Astrocyte (in vitro differentiated cells and primary cell): ENCODE measurements around the gene LMF1.

Experiments
- EZH2 ChIP-seq: IDR thresholded peaks from 2 replicates; pipeline ENCODE4 v1.6.1; 2012; ENCODE audit warnings: mild to moderate bottlenecking, low read length, inconsistent platforms; ENCODE audit not compliant: insufficient read depth
- TF ChIP-seq, protein P1 (sequence below): IDR thresholded peaks from 2 replicates; pipeline ENCODE4 v1.5.1; 2011; ENCODE audit warnings: low read depth, mild to moderate bottlenecking, inconsistent platforms, low read length, moderate library complexity; ENCODE audit not compliant: insufficient read depth

GRCh38 chr16:937311-937710 is 33.5 kb downstream of the LMF1 start:
- no peak for TF ChIP-seq EZH2
- TF ChIP-seq, protein P1, sequence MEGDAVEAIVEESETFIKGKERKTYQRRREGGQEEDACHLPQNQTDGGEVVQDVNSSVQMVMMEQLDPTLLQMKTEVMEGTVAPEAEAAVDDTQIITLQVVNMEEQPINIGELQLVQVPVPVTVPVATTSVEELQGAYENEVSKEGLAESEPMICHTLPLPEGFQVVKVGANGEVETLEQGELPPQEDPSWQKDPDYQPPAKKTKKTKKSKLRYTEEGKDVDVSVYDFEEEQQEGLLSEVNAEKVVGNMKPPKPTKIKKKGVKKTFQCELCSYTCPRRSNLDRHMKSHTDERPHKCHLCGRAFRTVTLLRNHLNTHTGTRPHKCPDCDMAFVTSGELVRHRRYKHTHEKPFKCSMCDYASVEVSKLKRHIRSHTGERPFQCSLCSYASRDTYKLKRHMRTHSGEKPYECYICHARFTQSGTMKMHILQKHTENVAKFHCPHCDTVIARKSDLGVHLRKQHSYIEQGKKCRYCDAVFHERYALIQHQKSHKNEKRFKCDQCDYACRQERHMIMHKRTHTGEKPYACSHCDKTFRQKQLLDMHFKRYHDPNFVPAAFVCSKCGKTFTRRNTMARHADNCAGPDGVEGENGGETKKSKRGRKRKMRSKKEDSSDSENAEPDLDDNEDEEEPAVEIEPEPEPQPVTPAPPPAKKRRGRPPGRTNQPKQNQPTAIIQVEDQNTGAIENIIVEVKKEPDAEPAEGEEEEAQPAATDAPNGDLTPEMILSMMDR = no peak
